AG04449 (cell line): ENCODE data around the gene MOB2.

Source experiments
- CTCF ChIA-PET: fragments of 350-600 bp; formaldehyde crosslinking; extraction: SDS; loops from one replicate; lab custom pipeline; 2021; ENCODE audit warnings: antibody characterized with exemption; lab: Yijun Ruan, JAX
- POLR2A ChIA-PET: fragments of 400-600, 350-600 bp; formaldehyde crosslinking; extraction: SDS; loops from one replicate; lab custom pipeline; 2020; ENCODE audit warnings: antibody characterized with exemption, inconsistent platforms; lab: Yijun Ruan, JAX
- DNase-seq: peaks from one replicate; pipeline ENCODE4 v3.0.0-alpha.2; 2010; ENCODE audit warnings: low read depth, low spot score
- H3K4me3 ChIP-seq: 2 replicates; pipeline ENCODE4 v1.5.1; 2011; ENCODE audit warnings: low read depth, mild to moderate bottlenecking, control low read depth, low read length
- TF ChIP-seq, protein P1 (sequence below): IDR thresholded peaks from one replicate; pipeline ENCODE4 v1.5.1; 2011; ENCODE audit warnings: mild to moderate bottlenecking, moderate library complexity, low read length, control low read depth, inconsistent platforms; ENCODE audit not compliant: insufficient read depth; ENCODE audit errors: missing control alignments

The MOB2 gene

GRCh38 chr11:1507381-1508140 lies 21.0 kb upstream of the MOB2 start:
- TF ChIP-seq, protein P1, sequence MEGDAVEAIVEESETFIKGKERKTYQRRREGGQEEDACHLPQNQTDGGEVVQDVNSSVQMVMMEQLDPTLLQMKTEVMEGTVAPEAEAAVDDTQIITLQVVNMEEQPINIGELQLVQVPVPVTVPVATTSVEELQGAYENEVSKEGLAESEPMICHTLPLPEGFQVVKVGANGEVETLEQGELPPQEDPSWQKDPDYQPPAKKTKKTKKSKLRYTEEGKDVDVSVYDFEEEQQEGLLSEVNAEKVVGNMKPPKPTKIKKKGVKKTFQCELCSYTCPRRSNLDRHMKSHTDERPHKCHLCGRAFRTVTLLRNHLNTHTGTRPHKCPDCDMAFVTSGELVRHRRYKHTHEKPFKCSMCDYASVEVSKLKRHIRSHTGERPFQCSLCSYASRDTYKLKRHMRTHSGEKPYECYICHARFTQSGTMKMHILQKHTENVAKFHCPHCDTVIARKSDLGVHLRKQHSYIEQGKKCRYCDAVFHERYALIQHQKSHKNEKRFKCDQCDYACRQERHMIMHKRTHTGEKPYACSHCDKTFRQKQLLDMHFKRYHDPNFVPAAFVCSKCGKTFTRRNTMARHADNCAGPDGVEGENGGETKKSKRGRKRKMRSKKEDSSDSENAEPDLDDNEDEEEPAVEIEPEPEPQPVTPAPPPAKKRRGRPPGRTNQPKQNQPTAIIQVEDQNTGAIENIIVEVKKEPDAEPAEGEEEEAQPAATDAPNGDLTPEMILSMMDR: no peak
- POLR2A ChIA-PET: no interaction called here
- CTCF ChIA-PET: interaction anchor here (3.2 kb wide), 1 partner anchor 8 kb away, joined by 32 read pairs; no protein-coding TSS in a partner anchor
- H3K4me3 ChIP-seq: no peak overlapping the region
- no peak for DNase-seq

- TF ChIP-seq, protein P1: no peak
- H3K4me3 ChIP-seq: no peak overlapping the region
- POLR2A ChIA-PET: no interaction called here
- DNase-seq: no peak
- CTCF ChIA-PET: interaction anchor here (3.2 kb wide), 1 partner anchor 8 kb away, joined by 32 read pairs; no protein-coding TSS in a partner anchor
Measured at GRCh38 chr11:1506981-1507380, 20.4 kb upstream of the MOB2 start.

- ChIA-PET POLR2A (no interaction called here), CTCF (interaction anchor here (0.6 to 3.2 kb wide), 4 partner anchors 8 to 70 kb away, joined by 3 to 32 read pairs (median 3); no protein-coding TSS in a partner anchor)
- TF ChIP-seq, protein P1: no peak
- no peak for DNase-seq
- H3K4me3 ChIP-seq: no peak overlapping the region
Measured at GRCh38 chr11:1505480-1505879, 18.9 kb upstream of the MOB2 start.

- CTCF ChIA-PET: interaction anchor here (0.6 to 3.9 kb wide), 5 partner anchors 7 to 70 kb away, joined by 3 to 32 read pairs (median 3); no protein-coding TSS in a partner anchor
- TF ChIP-seq, protein P1: no peak
- no peak overlapping the region for H3K4me3 ChIP-seq
- no peak for DNase-seq
- POLR2A ChIA-PET: no interaction called here
Measured at GRCh38 chr11:1504581-1505290, 18.2 kb upstream of the MOB2 start.

DNA sequence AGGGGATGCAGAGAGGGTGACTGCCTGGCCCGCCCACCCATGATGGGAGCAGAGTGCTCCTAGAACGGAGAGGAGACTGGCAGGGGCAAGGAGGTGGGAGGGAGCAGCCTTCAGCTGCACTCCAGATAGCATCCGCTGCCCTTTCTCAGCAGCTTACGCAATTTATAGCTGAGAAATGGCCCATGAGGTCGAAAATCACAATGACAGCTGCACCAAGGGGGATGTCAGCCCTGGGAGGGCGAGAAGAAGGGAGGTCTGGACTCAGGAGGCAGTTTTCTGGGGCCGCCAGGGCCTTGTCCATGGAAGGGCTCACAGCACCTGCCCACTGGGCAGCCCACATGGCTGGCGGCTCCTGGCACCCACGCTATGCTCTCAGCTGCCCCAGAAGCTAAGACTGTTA lies 17.6 kb upstream of the MOB2 start:
- H3K4me3 ChIP-seq: no peak overlapping the region
- ChIA-PET POLR2A (no interaction called here), CTCF (interaction anchor here (3.9 kb wide), 1 partner anchor 11 kb away, joined by 25 read pairs; no protein-coding TSS in a partner anchor)
- DNase-seq: no peak
- TF ChIP-seq, protein P1: no peak

DNA sequence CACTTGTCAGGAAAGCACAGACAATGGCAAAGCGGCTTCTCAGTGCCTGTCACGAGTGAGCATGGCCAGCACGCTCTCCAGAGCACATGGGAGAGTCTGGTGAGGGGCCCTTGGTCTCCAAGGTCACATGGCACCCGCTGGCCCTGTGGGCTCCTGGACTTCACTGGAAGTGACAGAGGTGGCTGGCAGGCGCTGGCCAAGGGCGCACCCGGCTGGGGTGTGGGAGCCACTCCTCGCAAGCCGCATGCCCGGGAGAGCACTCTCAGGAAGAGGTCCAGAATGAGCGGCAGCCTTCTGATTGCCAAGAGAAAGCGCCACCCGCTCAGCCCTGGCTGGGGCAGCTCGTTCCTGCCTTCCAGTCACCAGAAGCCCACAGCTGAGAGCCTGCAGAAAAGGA lies 17.1 kb upstream of the MOB2 start:
- ChIA-PET CTCF (interaction anchor here (3.9 kb wide), 1 partner anchor 11 kb away, joined by 25 read pairs; no protein-coding TSS in a partner anchor), POLR2A (no interaction called here)
- no peak for DNase-seq
- TF ChIP-seq, protein P1: no peak
- H3K4me3 ChIP-seq: no peak overlapping the region
